ENCODE results near the gene MATN3.

The MATN3 gene

GRCh38 chr2:20027705-20028434 lies 15.4 kb upstream of the MATN3 start:
- no peaks in the 10 kb centered on the region for H3K9me3 Mint-ChIP-seq
- DNase-seq = no peak
- no peak overlapping the region for H3K4me3 Mint-ChIP-seq
- ATAC-seq (replicated peaks) = no peak
- no peaks in the 10 kb centered on the region for H3K27me3 Mint-ChIP-seq
- peaks cover 23% of the 10 kb centered on the region for H3K36me3 Mint-ChIP-seq (ENCODE audit: insufficient read depth)
- no peak overlapping the region for H3K27ac Mint-ChIP-seq
- no peaks in the 10 kb centered on the region for H3K4me1 Mint-ChIP-seq (ENCODE audit: low read depth in 2 of 2)

- no peak for DNase-seq
These were observed 14.8 kb upstream of the MATN3 start for GRCh38 chr2:20027260-20027677.

GRCh38 chr2:20025065-20025786 lies 12.8 kb upstream of the MATN3 start:
- no peak overlapping the region for H3K4me3 Mint-ChIP-seq
- no peak for ATAC-seq (replicated peaks)
- peaks cover 6% of the 10 kb centered on the region for H3K36me3 Mint-ChIP-seq (ENCODE audit: insufficient read depth)
- no peak overlapping the region for H3K27ac Mint-ChIP-seq
- DNase-seq = no peak
- no peaks in the 10 kb centered on the region for H3K9me3 Mint-ChIP-seq
- no peaks in the 10 kb centered on the region for H3K27me3 Mint-ChIP-seq
- no peaks in the 10 kb centered on the region for H3K4me1 Mint-ChIP-seq (ENCODE audit: low read depth in 2 of 2)

More at GRCh38 chr2:20027260-20027677, 14.8 kb upstream of the MATN3 start:
- H3K36me3 Mint-ChIP-seq (ENCODE audit: insufficient read depth) = peaks cover 17% of the 10 kb centered on the region
- no peak for ATAC-seq (replicated peaks)
- H3K9me3 Mint-ChIP-seq = no peaks in the 10 kb centered on the region
- H3K4me1 Mint-ChIP-seq (ENCODE audit: low read depth in 2 of 2) = no peaks in the 10 kb centered on the region
- H3K4me3 Mint-ChIP-seq = no peak overlapping the region
- no peak overlapping the region for H3K27ac Mint-ChIP-seq
- H3K27me3 Mint-ChIP-seq = no peaks in the 10 kb centered on the region

GRCh38 chr2:20023688-20024087 lies 11.2 kb upstream of the MATN3 start:
- H3K27me3 Mint-ChIP-seq = no peaks in the 10 kb centered on the region
- no peak overlapping the region for H3K27ac Mint-ChIP-seq
- DNase-seq = no peak
- no peaks in the 10 kb centered on the region for H3K4me1 Mint-ChIP-seq (ENCODE audit: low read depth in 2 of 2)
- H3K9me3 Mint-ChIP-seq = no peaks in the 10 kb centered on the region
- no peak for ATAC-seq (replicated peaks)
- peaks cover 2% of the 10 kb centered on the region for H3K36me3 Mint-ChIP-seq (ENCODE audit: insufficient read depth)
- no peak overlapping the region for H3K4me3 Mint-ChIP-seq

GRCh38 chr2:20021405-20022009 lies 9.0 kb upstream of the MATN3 start:
- Mint-ChIP-seq H3K9me3 (no peaks in the 10 kb centered on the region), H3K36me3 (ENCODE audit: insufficient read depth) (no peaks in the 10 kb centered on the region), H3K4me1 (ENCODE audit: low read depth in 2 of 2) (no peaks in the 10 kb centered on the region), H3K4me3 (no peak overlapping the region), H3K27ac (no peak overlapping the region), H3K27me3 (no peaks in the 10 kb centered on the region)
- ATAC-seq (replicated peaks) (no peak), DNase-seq (no peak)

GRCh38 chr2:20019747-20020146 lies 7.3 kb upstream of the MATN3 start:
- H3K27me3 Mint-ChIP-seq = peaks cover 0 to 2% of the 10 kb centered on the region in 2 donors
- no peaks in the 10 kb centered on the region for H3K9me3 Mint-ChIP-seq
- ATAC-seq (replicated peaks) (no peak), DNase-seq (no peak)
- H3K4me3 Mint-ChIP-seq = no peak overlapping the region
- no peaks in the 10 kb centered on the region for H3K4me1 Mint-ChIP-seq (ENCODE audit: low read depth in 2 of 2)
- H3K36me3 Mint-ChIP-seq (ENCODE audit: insufficient read depth) = no peaks in the 10 kb centered on the region
- no peak overlapping the region for H3K27ac Mint-ChIP-seq

- DNase-seq = no peak
- peaks cover 4 to 9% of the 10 kb centered on the region in 2 donors for H3K27me3 Mint-ChIP-seq
- no peaks in the 10 kb centered on the region for H3K4me1 Mint-ChIP-seq (ENCODE audit: low read depth in 2 of 2)
- ATAC-seq (replicated peaks) = no peak
- no peak overlapping the region for H3K27ac Mint-ChIP-seq
- H3K9me3 Mint-ChIP-seq = no peaks in the 10 kb centered on the region
- H3K4me3 Mint-ChIP-seq = no peak overlapping the region
- H3K36me3 Mint-ChIP-seq (ENCODE audit: insufficient read depth) = no peaks in the 10 kb centered on the region
These were observed 6.2 kb upstream of the MATN3 start for GRCh38 chr2:20018601-20019152.

GRCh38 chr2:20016346-20016745 lies 3.9 kb upstream of the MATN3 start:
- DNase-seq (no peak), ATAC-seq (replicated peaks) (no peak)
- Mint-ChIP-seq H3K9me3 (no peaks in the 10 kb centered on the region), H3K4me3 (no peak overlapping the region), H3K27me3 (peaks cover 14 to 25% of the 10 kb centered on the region in 2 donors), H3K4me1 (ENCODE audit: low read depth in 2 of 2) (peaks cover 5 to 9% of the 10 kb centered on the region in 2 donors), H3K36me3 (ENCODE audit: insufficient read depth) (no peaks in the 10 kb centered on the region), H3K27ac (no peak overlapping the region)

- no peaks in the 10 kb centered on the region for H3K9me3 Mint-ChIP-seq
- H3K27ac Mint-ChIP-seq = peak overlapping the region in 1 of 2 donors; percentile 51
- H3K36me3 Mint-ChIP-seq (ENCODE audit: insufficient read depth) = no peaks in the 10 kb centered on the region
- ATAC-seq (replicated peaks) (peak; percentile 62), DNase-seq (peak in 2 of 3 experiments; percentile 8 to 9)
- H3K4me1 Mint-ChIP-seq (ENCODE audit: low read depth in 2 of 2) = peaks cover 5 to 9% of the 10 kb centered on the region in 2 donors
- no peak overlapping the region for H3K4me3 Mint-ChIP-seq
- H3K27me3 Mint-ChIP-seq = peaks cover 21 to 32% of the 10 kb centered on the region in 2 donors
These were observed 3.1 kb upstream of the MATN3 start for GRCh38 chr2:20015482-20016083.

- H3K36me3 Mint-ChIP-seq (ENCODE audit: insufficient read depth) = no peaks in the 10 kb centered on the region
- no peak for ATAC-seq (replicated peaks)
- H3K27me3 Mint-ChIP-seq = peaks cover 21 to 53% of the 10 kb centered on the region in 2 donors
- H3K27ac Mint-ChIP-seq = peak overlapping the region in 1 of 2 donors; percentile 70
- DNase-seq = no peak
- peaks cover 5 to 9% of the 10 kb centered on the region in 2 donors for H3K4me1 Mint-ChIP-seq (ENCODE audit: low read depth in 2 of 2)
- H3K4me3 Mint-ChIP-seq = peak overlapping the region; percentile 75 to 78
- no peaks in the 10 kb centered on the region for H3K9me3 Mint-ChIP-seq
These were observed 820 bp upstream of the MATN3 start for GRCh38 chr2:20013126-20013849.

- no peak overlapping the region for H3K27ac Mint-ChIP-seq
- no peaks in the 10 kb centered on the region for H3K36me3 Mint-ChIP-seq (ENCODE audit: insufficient read depth)
- ATAC-seq (replicated peaks) = no peak
- no peaks in the 10 kb centered on the region for H3K9me3 Mint-ChIP-seq
- H3K4me1 Mint-ChIP-seq (ENCODE audit: low read depth in 2 of 2) = peaks cover 5 to 9% of the 10 kb centered on the region in 2 donors
- DNase-seq = no peak
- peaks cover 28 to 67% of the 10 kb centered on the region in 2 donors for H3K27me3 Mint-ChIP-seq
- peak overlapping the region; percentile 69 to 75 for H3K4me3 Mint-ChIP-seq
These were observed 511 bp downstream of the MATN3 start for GRCh38 chr2:20012032-20012281.

- DNase-seq (no peak), ATAC-seq (replicated peaks) (no peak)
- H3K27ac Mint-ChIP-seq = no peak overlapping the region
- no peaks in the 10 kb centered on the region for H3K9me3 Mint-ChIP-seq
- no peaks in the 10 kb centered on the region for H3K36me3 Mint-ChIP-seq (ENCODE audit: insufficient read depth)
- peaks cover 33 to 72% of the 10 kb centered on the region in 2 donors for H3K27me3 Mint-ChIP-seq
- H3K4me1 Mint-ChIP-seq (ENCODE audit: low read depth in 2 of 2) = peaks cover 5 to 9% of the 10 kb centered on the region in 2 donors
- H3K4me3 Mint-ChIP-seq = peak overlapping the region; percentile 69 to 75
These were observed 1.0 kb downstream of the MATN3 start for GRCh38 chr2:20011276-20012031.

Data from effector memory CD8-positive, alpha-beta T cell (primary cell).